GM18873 (cell line): ENCODE measurements around the gene MAPK4.

Source experiments
- ATAC-seq: cut with Tn5 transposase; IDR thresholded peaks from one replicate; pipeline ENCODE4 v1.9.1; 2021; ENCODE audit warnings: mild to moderate bottlenecking, moderate library complexity, moderate number of reproducible peaks; ENCODE audit not compliant: unreplicated experiment, low FRiP score

Gene MAPK4

DNA sequence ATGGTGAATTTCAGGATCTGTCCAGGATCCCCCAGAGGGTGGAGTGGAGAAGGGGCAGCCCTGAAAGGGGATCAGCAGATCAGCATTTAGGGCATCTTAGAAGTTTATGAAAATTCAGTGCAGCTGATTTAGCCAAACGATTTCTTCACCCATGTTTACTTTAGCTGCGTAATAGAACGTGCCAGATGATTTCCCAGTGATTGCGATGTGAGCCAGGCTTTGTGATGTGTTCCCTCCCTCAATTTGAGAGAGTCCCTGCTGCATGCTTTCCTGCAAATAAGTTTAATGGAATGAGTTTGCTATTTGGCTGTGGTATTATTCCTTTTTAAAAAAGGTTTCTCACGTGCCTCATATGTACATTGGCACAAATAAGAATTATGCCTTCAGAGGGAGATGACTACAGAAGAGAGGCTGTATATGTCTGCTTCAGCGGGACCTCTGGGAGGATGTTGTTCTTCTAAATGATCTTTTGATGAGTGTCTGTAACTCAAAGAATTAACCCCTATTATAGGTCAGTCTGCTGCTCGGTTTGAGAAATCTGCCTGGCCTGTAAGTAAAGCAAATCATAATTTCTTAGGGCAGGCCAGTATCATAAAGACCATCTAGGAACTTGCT lies 148.1 kb downstream of the MAPK4 start:
- no peak for ATAC-seq

DNA sequence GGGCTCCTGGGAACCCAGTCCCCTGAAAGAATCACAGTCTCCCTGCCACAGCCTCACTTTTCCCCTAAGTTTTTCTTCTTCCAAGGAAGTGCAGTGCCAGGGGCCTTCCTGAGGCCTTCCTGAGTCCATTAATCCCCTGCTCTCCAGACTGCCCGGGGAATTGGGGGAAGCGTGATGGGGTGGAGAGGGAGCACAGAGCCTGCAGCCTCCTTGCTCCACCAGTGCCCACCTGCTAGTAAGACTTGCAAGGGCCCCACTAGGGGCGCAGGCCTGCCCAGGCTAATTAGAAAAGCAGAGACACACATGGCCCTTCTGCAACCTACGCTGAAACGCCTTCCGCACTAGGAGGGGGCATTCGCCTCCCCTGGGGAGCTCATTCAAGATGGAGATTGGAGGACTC lies 149.3 kb downstream of the MAPK4 start:
- no peak for ATAC-seq

DNA sequence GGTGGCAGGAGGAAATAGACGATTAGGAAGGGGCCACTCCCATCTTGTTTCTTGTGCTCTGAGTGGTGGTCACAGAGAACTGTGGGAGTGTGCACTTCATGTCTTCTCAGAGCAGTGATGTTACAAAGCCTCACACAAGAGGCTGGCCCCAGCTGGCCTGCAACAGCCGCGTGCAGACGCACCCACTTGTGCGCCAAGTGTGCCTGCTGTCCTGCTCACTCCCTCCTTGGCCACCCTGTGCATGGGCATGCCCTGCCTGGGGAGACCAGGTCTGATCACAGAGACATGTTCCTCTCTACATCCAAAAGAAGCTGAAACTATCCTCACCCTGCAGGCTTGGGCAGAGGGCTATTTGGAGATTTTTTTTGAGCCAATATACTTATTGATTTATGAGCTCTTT lies 151.5 kb downstream of the MAPK4 start:
- no peak for ATAC-seq

DNA sequence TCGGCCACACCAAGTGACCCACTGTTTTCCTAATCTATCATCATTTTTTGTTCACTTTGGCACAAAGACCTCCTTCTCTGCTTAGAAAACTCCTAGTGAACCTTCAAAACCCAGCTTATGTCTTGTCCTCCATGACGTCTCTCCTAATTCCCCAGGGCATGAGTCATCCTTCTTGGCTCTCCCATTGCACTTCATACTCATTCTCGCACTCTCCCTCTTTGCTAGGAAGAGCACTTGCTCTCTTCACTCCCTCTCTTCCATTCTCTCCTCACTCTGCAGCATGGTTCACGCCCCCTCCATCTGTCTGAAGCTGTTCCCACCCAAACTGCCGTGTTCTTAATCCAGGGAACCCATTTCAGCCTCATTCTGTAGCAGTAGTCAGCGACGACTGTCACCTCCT lies 156.0 kb downstream of the MAPK4 start:
- no peak for ATAC-seq

DNA sequence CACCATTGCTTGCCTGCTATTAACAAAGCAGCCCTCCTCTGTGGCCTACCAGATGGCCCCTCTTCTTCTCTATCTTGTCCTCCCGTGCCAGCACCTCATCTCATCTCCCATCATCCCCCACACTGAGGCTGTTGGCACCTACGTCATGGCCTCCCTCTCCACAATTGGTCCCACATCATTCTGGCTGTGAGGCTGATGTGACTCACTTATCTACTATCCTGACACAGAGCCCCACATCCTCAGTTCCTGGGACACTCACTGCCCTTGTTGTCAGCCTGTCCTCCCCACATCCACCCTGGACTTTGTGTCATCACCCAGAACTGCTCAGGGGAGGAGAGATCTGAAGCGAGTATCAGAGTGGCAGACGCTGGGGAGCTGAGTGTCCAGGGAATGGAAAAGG lies 157.0 kb downstream of the MAPK4 start:
- ATAC-seq: no peak

DNA sequence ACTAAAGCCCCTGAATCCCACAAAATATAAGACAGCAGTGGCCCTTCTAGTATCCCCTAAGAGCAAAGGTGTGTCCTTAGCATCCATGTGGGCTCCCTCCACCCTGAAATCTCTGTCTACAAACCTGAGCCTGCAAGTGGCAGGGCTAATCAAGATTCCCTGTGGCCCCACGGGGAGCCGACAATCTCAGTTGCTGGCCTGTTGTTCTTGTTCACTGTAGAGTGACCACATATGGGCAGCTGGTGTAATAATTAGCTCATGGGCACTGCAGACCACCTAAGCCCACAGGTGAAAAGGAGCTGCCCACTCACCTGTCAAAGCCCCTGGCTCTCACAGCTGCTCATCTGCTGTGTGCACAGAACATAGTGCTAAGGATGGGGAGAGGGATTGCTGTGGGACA lies 157.7 kb downstream of the MAPK4 start:
- ATAC-seq: no peak

DNA sequence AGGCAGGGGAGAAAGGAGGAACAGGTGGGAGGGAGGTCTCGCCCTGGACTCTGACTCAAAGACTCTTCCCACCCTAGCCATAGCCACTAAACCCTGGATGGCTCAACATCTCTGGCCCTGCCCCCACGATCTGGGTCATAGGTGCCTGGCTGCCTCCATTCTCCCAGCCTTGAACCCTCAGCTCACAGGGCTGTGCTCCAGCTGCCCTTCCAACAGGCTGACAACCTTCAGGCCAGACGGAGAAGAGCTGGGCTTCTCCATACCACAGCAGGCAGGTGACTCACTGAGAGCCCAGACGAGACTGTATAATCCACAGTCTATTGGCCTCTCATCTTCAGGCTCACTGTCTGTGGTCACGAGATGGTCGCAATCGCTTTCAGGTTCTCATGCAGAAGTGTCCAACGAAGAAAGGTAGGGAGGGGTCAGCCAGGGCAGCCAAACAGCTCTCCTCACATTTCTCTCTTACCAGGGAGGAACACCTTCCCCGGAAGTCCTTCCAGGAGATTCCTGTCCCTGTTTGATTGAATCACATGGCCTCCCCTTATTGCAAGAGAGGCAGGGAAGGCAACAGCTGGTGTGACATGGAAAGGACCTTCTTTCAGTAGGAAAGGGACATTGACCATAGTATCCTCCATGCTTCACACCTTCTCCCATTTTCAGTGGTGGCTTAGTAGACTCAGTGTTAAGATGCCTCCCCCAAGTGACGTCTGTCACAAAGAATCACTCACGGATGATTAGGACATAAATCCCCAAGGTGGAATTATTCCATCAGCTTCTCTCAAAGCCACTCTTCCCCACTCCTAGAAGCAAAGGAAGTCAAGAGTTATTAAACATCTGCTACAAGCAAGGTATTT lies 159.8 kb downstream of the MAPK4 start:
- no peak for ATAC-seq

DNA sequence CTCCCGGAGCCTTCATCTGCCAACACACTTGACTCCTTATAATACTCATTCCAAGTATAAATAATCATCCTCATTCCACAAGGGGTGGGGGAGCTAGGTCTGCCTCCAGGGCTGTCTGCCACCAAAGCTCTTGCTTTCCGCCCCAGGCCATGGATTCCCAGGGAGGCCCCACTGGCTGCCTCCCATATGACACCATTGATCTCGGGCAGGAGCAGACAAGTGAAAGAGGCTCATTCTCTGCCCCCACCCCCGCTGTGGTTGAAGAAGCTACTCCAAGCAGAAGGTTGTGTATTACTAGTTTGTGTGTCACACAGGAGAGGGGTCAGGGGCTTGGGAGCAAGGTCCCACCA lies 160.4 kb downstream of the MAPK4 start:
- ATAC-seq: no peak

DNA sequence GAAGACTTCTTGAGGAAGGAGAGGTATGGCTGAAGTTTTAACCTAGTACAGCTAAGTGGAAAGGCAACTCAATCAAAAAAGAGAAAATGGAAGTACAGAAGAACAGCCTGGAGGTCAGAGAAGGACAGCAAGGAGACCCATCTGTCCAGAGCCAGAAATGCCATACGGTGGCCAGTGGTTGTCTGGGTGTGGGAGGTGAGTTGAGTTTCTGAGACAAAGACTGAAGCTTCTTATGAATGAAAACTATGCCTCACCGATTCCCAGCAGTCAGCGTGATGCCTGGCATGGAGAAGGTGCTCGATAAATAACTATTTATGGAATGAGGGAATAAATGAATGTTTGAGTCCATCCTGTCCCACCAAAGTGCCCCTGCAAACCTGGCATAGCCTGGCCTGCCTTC lies 161.1 kb downstream of the MAPK4 start:
- no peak for ATAC-seq

DNA sequence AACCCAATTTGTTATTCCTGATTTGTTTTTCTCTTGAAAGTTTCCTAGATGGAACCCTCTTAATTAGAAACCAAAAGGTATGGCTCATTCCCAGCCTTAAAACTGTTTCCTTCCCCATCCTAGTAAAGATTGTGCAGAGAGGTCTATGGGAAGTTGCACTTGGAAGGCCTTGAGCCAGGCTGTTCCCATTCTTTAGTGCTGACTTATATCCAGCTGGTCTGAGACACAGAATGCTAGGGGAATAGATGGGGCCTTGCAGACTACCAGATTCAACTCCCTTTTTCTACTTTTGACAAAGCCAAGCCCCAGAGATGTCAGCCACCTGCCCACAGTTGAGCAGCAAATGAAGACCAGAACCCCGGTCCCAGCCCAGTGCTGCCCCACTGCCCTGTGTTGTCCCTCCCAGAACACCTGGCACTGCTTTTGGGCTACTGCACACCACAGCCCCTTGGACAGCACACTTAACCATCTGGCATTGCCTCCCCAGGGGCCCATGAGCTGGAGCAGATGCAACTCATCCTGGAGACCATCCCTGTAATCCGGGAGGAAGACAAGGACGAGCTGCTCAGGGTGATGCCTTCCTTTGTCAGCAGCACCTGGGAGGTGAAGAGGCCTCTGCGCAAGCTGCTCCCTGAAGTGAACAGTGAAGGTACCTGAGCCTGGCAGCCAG lies 161.7 kb downstream of the MAPK4 start:
- ATAC-seq: no peak

DNA sequence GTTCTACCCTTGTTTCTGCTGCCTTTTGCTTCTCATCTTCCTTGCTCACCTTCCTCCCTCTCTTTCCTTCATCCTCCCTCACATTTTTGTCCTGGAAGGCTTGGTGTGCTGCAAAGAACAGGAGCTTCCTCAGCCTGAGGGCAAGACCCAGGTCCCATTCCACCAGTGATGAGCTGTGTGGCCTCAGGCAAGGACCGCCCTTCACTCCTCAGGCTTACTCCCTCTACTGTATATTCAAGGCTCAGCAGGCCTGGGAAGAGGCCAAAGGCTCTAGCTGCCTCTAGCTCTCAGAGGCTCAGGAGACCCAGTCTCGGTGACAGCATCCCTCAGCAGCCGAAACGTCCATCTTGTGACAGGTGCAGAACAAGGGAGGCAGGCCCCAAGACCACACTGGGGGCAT lies 162.4 kb downstream of the MAPK4 start:
- ATAC-seq: no peak

DNA sequence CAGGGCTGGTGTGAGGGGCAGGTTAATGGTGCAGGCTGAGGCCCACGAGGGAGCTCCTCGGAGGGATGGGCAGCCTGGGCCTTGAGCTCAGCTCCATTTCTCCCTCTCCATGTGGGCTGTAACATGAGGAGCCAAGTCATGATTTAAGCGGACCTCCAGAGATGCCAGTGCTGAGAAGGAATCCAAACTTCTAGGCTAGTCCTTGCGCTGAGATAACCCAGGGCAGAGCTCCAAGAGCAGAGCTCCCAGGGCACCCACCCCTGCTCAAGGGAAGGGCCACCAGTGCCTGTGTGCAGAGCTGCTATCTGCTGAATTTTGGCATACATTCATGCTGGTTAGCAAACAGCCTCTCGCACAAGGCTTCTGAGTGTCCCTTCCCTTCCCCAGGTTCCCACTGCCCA lies 164.9 kb downstream of the MAPK4 start:
- no peak for ATAC-seq

DNA sequence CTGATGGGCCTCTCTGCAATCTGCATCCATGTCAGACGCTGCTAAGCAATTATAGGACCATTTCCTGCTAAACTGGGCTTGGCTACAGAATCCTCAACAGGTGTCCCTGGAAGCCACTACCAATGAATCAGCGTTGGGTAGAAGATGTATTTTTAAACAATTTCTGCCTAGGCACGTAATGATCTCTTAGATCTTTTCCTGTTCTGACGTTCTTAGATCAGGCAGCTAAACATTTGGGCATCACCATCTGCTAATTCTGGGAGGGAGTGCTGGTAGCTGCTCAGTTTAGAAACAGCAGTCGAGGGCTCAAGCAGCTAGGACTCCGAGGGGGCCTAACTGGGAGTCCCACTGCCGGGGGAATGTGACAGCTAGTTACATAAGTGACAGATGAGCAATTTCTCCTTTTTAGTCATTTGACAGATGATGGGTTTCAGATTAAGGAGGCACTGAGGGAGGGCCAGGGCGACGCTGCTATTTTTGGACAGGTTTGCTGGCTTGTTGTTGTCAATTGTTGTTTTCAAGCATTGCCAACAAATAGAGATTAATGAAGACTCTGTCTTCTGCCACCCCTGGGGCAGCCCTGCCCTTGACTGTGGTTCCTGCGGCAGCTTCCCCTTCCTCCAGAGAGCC lies 167.2 kb downstream of the MAPK4 start:
- peak; percentile 92 for ATAC-seq

DNA sequence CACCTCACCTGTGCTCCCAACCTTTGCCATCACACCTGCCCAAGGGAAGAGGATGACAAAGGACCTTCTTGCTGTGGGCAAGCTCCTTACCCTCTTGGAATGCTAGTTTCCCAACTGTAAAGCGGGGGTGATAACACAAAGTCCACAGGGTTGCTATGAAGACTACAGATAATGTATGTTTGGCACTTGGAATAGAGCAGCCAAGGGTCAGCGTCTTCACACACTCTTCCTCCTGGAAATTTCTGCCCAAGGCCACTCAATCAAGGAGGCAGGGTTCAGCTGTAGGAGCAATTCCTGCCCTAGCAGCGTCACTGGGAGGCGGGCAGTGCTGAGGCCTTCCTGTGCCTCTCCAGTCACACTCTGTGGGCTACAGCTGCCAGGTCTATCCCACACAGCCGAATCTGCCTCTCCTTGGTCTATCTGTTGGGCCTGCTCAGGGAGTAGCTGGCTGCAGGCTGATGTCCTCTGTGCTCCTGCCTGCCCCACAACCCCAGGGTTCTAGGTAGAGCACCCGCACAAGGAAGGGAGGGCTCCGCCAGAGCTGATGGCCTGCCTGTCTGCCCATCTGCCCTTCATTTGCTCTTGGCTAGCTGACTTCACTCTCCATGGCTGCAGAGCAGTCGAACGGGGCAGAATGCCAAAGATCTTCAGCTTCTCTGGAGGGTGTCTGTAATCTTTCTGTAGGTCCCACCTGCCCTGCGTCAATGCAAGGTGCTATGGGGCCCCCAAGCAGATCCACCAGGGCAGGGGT lies 168.0 kb downstream of the MAPK4 start:
- ATAC-seq: no peak

DNA sequence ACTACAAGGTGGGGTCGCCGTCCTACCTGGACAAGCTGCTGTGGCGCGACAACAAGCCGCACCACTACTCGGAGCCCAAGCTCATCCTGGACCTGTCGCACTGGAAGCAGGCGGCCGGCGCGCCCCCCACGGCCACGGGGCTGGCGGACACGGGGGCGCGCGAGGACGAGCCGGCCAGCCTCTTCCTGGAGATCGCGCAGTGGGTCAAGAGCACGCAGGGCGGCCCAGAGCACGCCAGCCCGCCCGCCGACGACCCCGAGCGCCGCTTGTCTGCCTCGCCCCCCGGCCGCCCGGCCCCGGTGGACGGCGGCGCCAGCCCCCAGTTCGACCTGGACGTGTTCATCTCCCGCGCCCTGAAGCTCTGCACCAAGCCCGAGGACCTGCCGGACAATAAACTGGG lies 169.5 kb downstream of the MAPK4 start:
- ATAC-seq: no peak

DNA sequence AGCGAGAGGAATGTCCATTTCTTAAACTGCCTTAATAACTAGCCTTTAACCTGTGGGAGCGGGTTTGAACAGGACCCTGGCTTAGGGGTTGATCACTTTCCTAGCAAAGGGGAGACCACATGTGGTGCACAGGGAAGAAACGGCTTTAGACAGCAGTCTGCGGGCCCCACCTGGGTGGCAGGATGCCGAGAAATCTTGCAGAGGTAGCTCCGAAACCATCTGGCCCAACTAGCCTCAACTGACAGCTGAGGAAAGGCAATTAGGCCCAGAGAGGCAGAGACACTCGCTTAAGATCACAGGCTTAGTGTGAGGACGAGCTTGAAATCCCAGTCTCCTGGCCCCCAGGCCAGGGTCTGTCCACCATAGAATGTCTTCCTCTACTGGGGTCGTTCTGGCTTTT lies 170.1 kb downstream of the MAPK4 start:
- no peak for ATAC-seq

DNA sequence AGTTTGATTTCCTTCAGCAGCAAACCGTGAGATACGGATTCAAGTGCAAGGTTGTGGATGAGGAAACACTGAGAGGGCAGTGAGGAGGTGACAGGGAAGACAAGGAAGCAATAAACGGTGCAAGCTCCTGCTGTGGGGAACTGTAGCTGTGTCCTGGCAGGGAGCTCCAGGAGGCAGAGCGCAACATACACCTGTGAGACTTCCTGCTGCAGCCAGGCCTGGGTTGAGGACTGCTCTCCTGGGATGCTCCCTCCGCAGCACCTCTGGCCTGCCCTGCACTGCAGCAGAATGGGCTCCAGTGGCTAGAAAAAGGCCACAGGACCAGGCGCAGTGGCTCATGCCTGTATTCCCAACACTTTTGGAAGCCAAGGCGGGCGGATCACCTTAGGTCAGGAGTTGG lies 174.5 kb downstream of the MAPK4 start:
- no peak for ATAC-seq

DNA sequence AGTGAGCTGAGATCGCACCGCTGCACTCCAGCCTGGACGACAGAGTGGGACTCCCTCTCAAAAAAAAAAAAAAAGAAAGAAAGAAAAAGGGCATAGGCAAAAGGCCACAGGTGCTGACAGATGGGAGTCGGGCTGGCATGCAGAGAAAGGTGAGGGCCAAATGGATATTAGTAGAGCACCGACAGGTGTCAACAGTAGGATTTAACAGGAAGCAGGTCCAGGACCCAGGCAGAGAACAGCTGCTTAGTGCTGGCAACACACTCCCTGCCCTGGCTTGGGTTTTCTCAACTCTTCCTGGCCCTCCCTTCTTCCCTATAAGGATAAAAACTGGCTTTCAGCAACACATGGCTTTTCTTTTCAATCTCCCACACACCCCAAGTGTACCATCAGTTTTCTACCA lies 175.0 kb downstream of the MAPK4 start:
- no peak for ATAC-seq

DNA sequence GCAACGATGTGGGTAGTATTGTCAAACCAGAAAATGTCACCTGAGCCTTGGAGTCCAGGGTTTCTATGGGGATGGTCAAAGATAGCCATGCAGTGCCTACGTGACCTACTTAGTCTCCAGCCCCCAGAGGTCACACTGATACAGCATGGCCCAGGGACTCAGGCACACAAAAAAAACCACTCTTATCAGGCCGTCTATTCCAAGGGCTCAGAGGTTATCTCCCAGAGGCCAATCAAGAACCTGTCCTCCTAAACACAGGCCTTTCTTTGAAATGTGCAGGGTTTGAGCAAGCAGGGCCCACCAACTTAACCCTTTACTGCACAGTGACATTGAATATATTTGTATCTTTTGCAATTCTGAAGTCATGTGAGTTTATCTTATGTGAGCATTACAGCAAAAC lies 177.2 kb downstream of the MAPK4 start:
- ATAC-seq: no peak

DNA sequence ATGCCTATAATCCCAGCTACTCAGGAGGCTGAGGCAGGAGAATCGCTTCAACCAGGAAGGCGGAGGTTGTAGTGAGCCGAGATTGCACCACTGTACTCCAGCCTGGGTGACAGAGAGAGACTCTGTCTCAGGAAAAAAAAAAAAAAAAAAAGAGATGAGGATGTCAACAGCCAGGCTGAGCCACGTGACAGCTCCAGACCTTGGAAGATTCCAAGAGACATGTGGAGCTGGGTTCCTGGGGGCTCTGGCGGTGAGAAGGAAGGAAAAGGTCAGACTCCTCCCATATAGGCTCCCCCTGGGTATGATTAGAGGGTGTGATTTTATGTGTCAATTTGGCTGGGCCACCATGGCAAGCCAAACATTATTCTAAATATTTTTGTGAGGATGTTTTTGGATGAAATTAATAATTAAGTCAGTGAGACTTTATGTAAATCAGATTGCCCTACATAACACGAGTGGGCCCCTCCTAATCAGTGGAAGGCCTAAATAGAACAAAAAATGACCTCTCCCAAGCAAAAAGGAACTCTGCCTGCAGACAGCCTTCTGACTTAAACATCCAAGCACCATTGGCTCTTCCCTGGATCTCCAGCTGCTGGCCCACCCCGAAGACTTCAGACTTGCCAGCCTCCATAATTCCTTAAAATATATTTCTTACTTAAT lies 178.3 kb downstream of the MAPK4 start:
- ATAC-seq: no peak
